Measurements from ENCODE around the gene GLB1L3. TPM values are rescaled to one million over a fixed set of nuclear protein-coding genes. Genes with fewer than 3 reads are reported as not detected.
A peak's percentile ranks its signal among the peaks of the same experiment; 100 is the strongest.

GLB1L3 gene
- total and polyA plus RNA-seq, 2 donors from 2014 or later = 0.06 to 0.17 TPM

DNA sequence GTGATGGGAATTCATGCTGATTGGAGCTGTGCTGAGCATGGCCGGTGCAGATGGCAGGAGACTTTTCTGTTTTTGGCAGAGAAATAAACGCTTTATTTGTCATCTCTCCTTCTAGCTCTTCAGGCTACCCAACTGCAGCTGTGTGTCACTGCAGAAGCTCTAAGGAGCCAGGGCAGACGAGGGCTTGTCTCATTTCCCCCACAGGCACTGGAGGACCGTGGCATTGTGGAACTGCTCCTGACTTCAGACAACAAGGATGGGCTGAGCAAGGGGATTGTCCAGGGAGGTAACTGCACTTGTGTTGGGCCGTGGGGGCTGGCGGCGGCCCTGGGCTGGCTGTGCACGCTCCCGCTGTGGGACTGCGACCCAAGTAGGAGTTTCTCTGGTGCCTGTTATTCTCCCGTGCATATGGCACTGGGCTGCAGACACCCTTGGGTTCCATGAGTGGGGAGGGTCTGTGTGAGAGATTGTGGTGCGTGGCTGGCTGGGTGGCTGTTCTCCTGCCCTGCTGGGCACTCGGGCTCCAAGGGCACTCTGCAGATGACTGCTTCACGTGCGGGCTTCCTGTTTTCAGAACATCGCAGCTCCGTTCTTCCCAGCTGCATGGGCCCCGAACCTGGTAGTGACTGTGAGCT lies 82.8 kb downstream of the GLB1L3 start:
- no peak for FAIRE-seq
- TF ChIP-seq, protein P1, sequence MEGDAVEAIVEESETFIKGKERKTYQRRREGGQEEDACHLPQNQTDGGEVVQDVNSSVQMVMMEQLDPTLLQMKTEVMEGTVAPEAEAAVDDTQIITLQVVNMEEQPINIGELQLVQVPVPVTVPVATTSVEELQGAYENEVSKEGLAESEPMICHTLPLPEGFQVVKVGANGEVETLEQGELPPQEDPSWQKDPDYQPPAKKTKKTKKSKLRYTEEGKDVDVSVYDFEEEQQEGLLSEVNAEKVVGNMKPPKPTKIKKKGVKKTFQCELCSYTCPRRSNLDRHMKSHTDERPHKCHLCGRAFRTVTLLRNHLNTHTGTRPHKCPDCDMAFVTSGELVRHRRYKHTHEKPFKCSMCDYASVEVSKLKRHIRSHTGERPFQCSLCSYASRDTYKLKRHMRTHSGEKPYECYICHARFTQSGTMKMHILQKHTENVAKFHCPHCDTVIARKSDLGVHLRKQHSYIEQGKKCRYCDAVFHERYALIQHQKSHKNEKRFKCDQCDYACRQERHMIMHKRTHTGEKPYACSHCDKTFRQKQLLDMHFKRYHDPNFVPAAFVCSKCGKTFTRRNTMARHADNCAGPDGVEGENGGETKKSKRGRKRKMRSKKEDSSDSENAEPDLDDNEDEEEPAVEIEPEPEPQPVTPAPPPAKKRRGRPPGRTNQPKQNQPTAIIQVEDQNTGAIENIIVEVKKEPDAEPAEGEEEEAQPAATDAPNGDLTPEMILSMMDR (IDR thresholded peaks at IDR 0.05; ENCODE audit: borderline replicate concordance, extremely low read depth, insufficient read depth) = no peak
- intact Hi-C loops (cut with DNase I) = no loop called here

GRCh38 chr11:134359646-134360045 lies 83.5 kb downstream of the GLB1L3 start:
- intact Hi-C loops (cut with DNase I) = no loop called here
- FAIRE-seq (no peak), DNase-seq (peak in 1 of 5 donors; percentile 19)
- Histone ChIP-seq H3K27ac (ENCODE audit: low read depth in 2 of 2, low read length in 2 of 2) (no peak overlapping the region), H3K27me3 (ENCODE audit: control insufficient read depth, insufficient read depth, low read length) (no peaks in the 10 kb centered on the region), H3K4me1 (ENCODE audit: control insufficient read depth in 2 of 3, insufficient read depth in 2 of 3, low read depth in 1 of 3, low read length in 3 of 3) (no peaks in the 10 kb centered on the region), H3K4me3 (ENCODE audit: low read length in 3 of 3) (no peak overlapping the region), H3K9ac (ENCODE audit: low read length in 3 of 3) (no peak overlapping the region), H3K36me3 (ENCODE audit: control insufficient read depth in 2 of 3, insufficient read depth in 3 of 3, low read length in 3 of 3) (no peaks in the 10 kb centered on the region), H3K9me3 (ENCODE audit: control insufficient read depth in 2 of 3, insufficient read depth in 1 of 3, low read length in 3 of 3) (no peaks in the 10 kb centered on the region)
- TF ChIP-seq, protein P1 (IDR thresholded peaks at IDR 0.05; ENCODE audit: borderline replicate concordance, extremely low read depth, insufficient read depth) = no peak

More for the DNA sequence above, 82.8 kb downstream of the GLB1L3 start:
- no peaks in the 10 kb centered on the region for H3K4me1 ChIP-seq (ENCODE audit: control insufficient read depth in 2 of 3, insufficient read depth in 2 of 3, low read depth in 1 of 3, low read length in 3 of 3)
- peak in 2 of 5 donors; percentile 19 to 58 for DNase-seq
- no peak overlapping the region for H3K27ac ChIP-seq (ENCODE audit: low read depth in 2 of 2, low read length in 2 of 2)
- no peaks in the 10 kb centered on the region for H3K36me3 ChIP-seq (ENCODE audit: control insufficient read depth in 2 of 3, insufficient read depth in 3 of 3, low read length in 3 of 3)
- H3K9me3 ChIP-seq (ENCODE audit: control insufficient read depth in 2 of 3, insufficient read depth in 1 of 3, low read length in 3 of 3) = no peaks in the 10 kb centered on the region
- H3K9ac ChIP-seq (ENCODE audit: low read length in 3 of 3) = no peak overlapping the region
- H3K4me3 ChIP-seq (ENCODE audit: low read length in 3 of 3) = no peak overlapping the region
- H3K27me3 ChIP-seq (ENCODE audit: control insufficient read depth, insufficient read depth, low read length) = no peaks in the 10 kb centered on the region

GRCh38 chr11:134360050-134360835 lies 84.1 kb downstream of the GLB1L3 start:
- intact Hi-C loops (cut with DNase I) = no loop called here
- TF ChIP-seq, protein P1 (IDR thresholded peaks at IDR 0.05; ENCODE audit: borderline replicate concordance, extremely low read depth, insufficient read depth) = peak; percentile 85
- H3K27ac ChIP-seq (ENCODE audit: low read depth in 2 of 2, low read length in 2 of 2) = no peak overlapping the region
- H3K9ac ChIP-seq (ENCODE audit: low read length in 3 of 3) = no peak overlapping the region
- peak; percentile 87 to 93 (median 91) for DNase-seq
- no peaks in the 10 kb centered on the region for H3K9me3 ChIP-seq (ENCODE audit: control insufficient read depth in 2 of 3, insufficient read depth in 1 of 3, low read length in 3 of 3)
- H3K4me3 ChIP-seq (ENCODE audit: low read length in 3 of 3) = no peak overlapping the region
- FAIRE-seq = no peak
- no peaks in the 10 kb centered on the region for H3K4me1 ChIP-seq (ENCODE audit: control insufficient read depth in 2 of 3, insufficient read depth in 2 of 3, low read depth in 1 of 3, low read length in 3 of 3)
- no peaks in the 10 kb centered on the region for H3K27me3 ChIP-seq (ENCODE audit: control insufficient read depth, insufficient read depth, low read length)
- no peaks in the 10 kb centered on the region for H3K36me3 ChIP-seq (ENCODE audit: control insufficient read depth in 2 of 3, insufficient read depth in 3 of 3, low read length in 3 of 3)

Data from kidney (tissue), 14 donors.